ENCODE data around the gene HHATL. TPM values are rescaled to one million over a fixed set of nuclear protein-coding genes. Genes with fewer than 3 reads are reported as not detected.

HHATL gene
- total RNA-seq, 1 experiment from 2014 or later = not detected

- in situ Hi-C loops (cut with HindIII; ENCODE audit: low pct_unique_long_range_greater_than_20kb, low sequenced_read_pairs) = no loop called here
- DNase-seq (ENCODE audit: low read depth, low spot score) = no peak
Observed at GRCh38 chr3:42662813-42663535, 39.6 kb downstream of the HHATL start.

GRCh38 chr3:42662037-42662812 lies 40.4 kb downstream of the HHATL start:
- DNase-seq (ENCODE audit: low read depth, low spot score) = no peak
- in situ Hi-C loops (cut with HindIII; ENCODE audit: low pct_unique_long_range_greater_than_20kb, low sequenced_read_pairs) = no loop called here

- DNase-seq (ENCODE audit: low read depth, low spot score) = no peak
- in situ Hi-C loops (cut with HindIII; ENCODE audit: low pct_unique_long_range_greater_than_20kb, low sequenced_read_pairs) = no loop called here
Observed at GRCh38 chr3:42661593-42662022, 41.0 kb downstream of the HHATL start.

GRCh38 chr3:42660898-42661297 lies 41.7 kb downstream of the HHATL start:
- in situ Hi-C loops (cut with HindIII; ENCODE audit: low pct_unique_long_range_greater_than_20kb, low sequenced_read_pairs) = no loop called here
- peak; percentile 78 for DNase-seq (ENCODE audit: low read depth, low spot score)

- in situ Hi-C loops (cut with HindIII; ENCODE audit: low pct_unique_long_range_greater_than_20kb, low sequenced_read_pairs) = no loop called here
- no peak for DNase-seq (ENCODE audit: low read depth, low spot score)
Observed at GRCh38 chr3:42660131-42660715, 42.4 kb downstream of the HHATL start.

- no peak for DNase-seq (ENCODE audit: low read depth, low spot score)
- in situ Hi-C loops (cut with HindIII; ENCODE audit: low pct_unique_long_range_greater_than_20kb, low sequenced_read_pairs) = no loop called here
Observed at GRCh38 chr3:42659451-42660130, 43.0 kb downstream of the HHATL start.

- DNase-seq (ENCODE audit: low read depth, low spot score) = no peak
- in situ Hi-C loops (cut with HindIII; ENCODE audit: low pct_unique_long_range_greater_than_20kb, low sequenced_read_pairs) = no loop called here
Observed at GRCh38 chr3:42658771-42659390, 43.7 kb downstream of the HHATL start.

- in situ Hi-C loops (cut with HindIII; ENCODE audit: low pct_unique_long_range_greater_than_20kb, low sequenced_read_pairs) = no loop called here
- no peak for DNase-seq (ENCODE audit: low read depth, low spot score)
Observed at GRCh38 chr3:42658091-42658770, 44.4 kb downstream of the HHATL start.

GRCh38 chr3:42657675-42658074 lies 44.9 kb downstream of the HHATL start:
- in situ Hi-C loops (cut with HindIII; ENCODE audit: low pct_unique_long_range_greater_than_20kb, low sequenced_read_pairs) = no loop called here
- no peak for DNase-seq (ENCODE audit: low read depth, low spot score)

GRCh38 chr3:42656680-42657610 lies 45.7 kb downstream of the HHATL start:
- in situ Hi-C loops (cut with HindIII; ENCODE audit: low pct_unique_long_range_greater_than_20kb, low sequenced_read_pairs) = no loop called here
- no peak for DNase-seq (ENCODE audit: low read depth, low spot score)

GRCh38 chr3:42655980-42656679 lies 46.5 kb downstream of the HHATL start:
- in situ Hi-C loops (cut with HindIII; ENCODE audit: low pct_unique_long_range_greater_than_20kb, low sequenced_read_pairs) = no loop called here
- DNase-seq (ENCODE audit: low read depth, low spot score) = no peak

GRCh38 chr3:42655331-42655888 lies 47.2 kb downstream of the HHATL start:
- no peak for DNase-seq (ENCODE audit: low read depth, low spot score)
- in situ Hi-C loops (cut with HindIII; ENCODE audit: low pct_unique_long_range_greater_than_20kb, low sequenced_read_pairs) = no loop called here

- no peak for DNase-seq (ENCODE audit: low read depth, low spot score)
- in situ Hi-C loops (cut with HindIII; ENCODE audit: low pct_unique_long_range_greater_than_20kb, low sequenced_read_pairs) = no loop called here
Observed at GRCh38 chr3:42654331-42655201, 48.0 kb downstream of the HHATL start.

GRCh38 chr3:42653560-42654330 lies 48.9 kb downstream of the HHATL start, which contains the start of gene ZBTB47:
Gene ZBTB47 (plus strand): TSS chr3:42653697. CDS start chr3:42658356, 4,659 bp downstream.
- no peak for DNase-seq (ENCODE audit: low read depth, low spot score)
- in situ Hi-C loops (cut with HindIII; ENCODE audit: low pct_unique_long_range_greater_than_20kb, low sequenced_read_pairs) = no loop called here
